ENCODE data around the gene ZNF644. TPM values are rescaled to one million over a fixed set of nuclear protein-coding genes. Genes with fewer than 3 reads are reported as not detected.
"Not testable (repeated sequence)": the region's sequence is repeated elsewhere in the genome, so short reads cannot be mapped to it uniquely, and the experiment has no call there.

Gene ZNF644
- total and polyA plus RNA-seq, 4 donors, result 45.3 to 149 (median 79.3) TPM

GRCh38 chr1:90924982-90925381, 96.9 kb downstream of the ZNF644 start:
- no CpG with 5 or more reads among the region's 4 CpGs for WGBS (ENCODE audit: insufficient coverage)
- H3K27ac ChIP-seq (ENCODE audit: low read depth, low read length), result no peak overlapping the region
- no peaks in the 10 kb centered on the region for H3K4me1 ChIP-seq (ENCODE audit: control insufficient read depth, insufficient read depth, low read length)
- no peaks in the 10 kb centered on the region for H3K36me3 ChIP-seq (ENCODE audit: control insufficient read depth, insufficient read depth, low read length)
- no peaks in the 10 kb centered on the region for H3K27me3 ChIP-seq (ENCODE audit: control insufficient read depth, insufficient read depth, low read length)
- no peaks in the 10 kb centered on the region for H3K9me3 ChIP-seq (ENCODE audit: control insufficient read depth, insufficient read depth, low read length)
- no peak overlapping the region for H3K4me3 ChIP-seq (ENCODE audit: low read depth, low read length)
- no peak for DNase-seq (ENCODE audit: low read depth in 4 of 6, low spot score in 6 of 6)

DNA sequence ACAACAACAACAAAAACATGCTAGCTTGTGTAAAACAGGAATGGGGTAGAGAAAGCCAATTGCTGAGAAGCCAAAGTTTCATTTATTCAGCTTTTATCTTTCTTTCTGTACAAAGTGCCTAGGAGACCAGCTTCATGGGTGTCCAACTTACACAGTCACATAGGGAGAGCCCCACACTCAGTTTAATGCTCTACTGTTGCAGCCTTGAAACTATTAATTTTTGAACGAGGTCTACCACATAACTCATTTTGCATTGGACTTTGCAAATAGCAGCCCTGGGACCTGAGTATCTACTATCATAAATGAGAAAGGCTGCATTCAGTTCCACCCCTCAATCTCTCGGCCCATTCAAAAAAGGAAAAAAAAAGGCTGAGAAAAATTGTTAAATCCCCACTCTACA, 98.8 kb downstream of the ZNF644 start:
- H3K9me3 ChIP-seq (ENCODE audit: control insufficient read depth, insufficient read depth, low read length), result no peaks in the 10 kb centered on the region
- no CpG with 5 or more reads among the region's 2 CpGs for WGBS (ENCODE audit: insufficient coverage)
- H3K4me1 ChIP-seq (ENCODE audit: control insufficient read depth, insufficient read depth, low read length), result no peaks in the 10 kb centered on the region
- no peaks in the 10 kb centered on the region for H3K27me3 ChIP-seq (ENCODE audit: control insufficient read depth, insufficient read depth, low read length)
- H3K4me3 ChIP-seq (ENCODE audit: low read depth, low read length), result no peak overlapping the region
- H3K36me3 ChIP-seq (ENCODE audit: control insufficient read depth, insufficient read depth, low read length), result no peaks in the 10 kb centered on the region
- DNase-seq (ENCODE audit: low read depth in 4 of 6, low spot score in 6 of 6), result no peak
- no peak overlapping the region for H3K27ac ChIP-seq (ENCODE audit: low read depth, low read length)

GRCh38 chr1:90922202-90922601, 99.6 kb downstream of the ZNF644 start:
- no peaks in the 10 kb centered on the region for H3K4me1 ChIP-seq (ENCODE audit: control insufficient read depth, insufficient read depth, low read length)
- H3K4me3 ChIP-seq (ENCODE audit: low read depth, low read length), result no peak overlapping the region
- no peaks in the 10 kb centered on the region for H3K36me3 ChIP-seq (ENCODE audit: control insufficient read depth, insufficient read depth, low read length)
- H3K27me3 ChIP-seq (ENCODE audit: control insufficient read depth, insufficient read depth, low read length), result no peaks in the 10 kb centered on the region
- DNase-seq (ENCODE audit: low read depth in 4 of 6, low spot score in 6 of 6), result no peak
- H3K27ac ChIP-seq (ENCODE audit: low read depth, low read length), result no peak overlapping the region
- no peaks in the 10 kb centered on the region for H3K9me3 ChIP-seq (ENCODE audit: control insufficient read depth, insufficient read depth, low read length)
- WGBS (ENCODE audit: insufficient coverage), result no CpG with 5 or more reads among the region's 3 CpGs

DNA sequence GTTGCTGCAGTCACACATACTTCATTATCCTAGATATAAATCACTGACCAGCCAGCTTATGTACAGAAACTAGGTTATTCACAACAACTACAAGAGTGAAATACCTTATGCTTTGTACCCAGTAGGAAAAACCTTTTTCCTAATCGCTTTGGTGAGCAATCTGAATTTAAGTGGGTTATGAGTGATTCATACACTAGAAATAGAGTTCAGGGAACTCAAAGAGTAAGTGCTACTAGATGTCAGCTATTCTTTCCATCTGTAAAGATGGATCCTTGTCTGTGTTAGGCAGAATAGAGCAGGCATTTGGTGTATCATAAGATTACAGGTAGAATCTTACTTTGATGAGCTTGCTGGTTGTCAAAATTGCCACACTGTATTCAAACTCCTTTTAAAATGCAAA, 101.9 kb downstream of the ZNF644 start:
- no peak overlapping the region for H3K27ac ChIP-seq (ENCODE audit: low read depth, low read length)
- H3K36me3 ChIP-seq (ENCODE audit: control insufficient read depth, insufficient read depth, low read length), result no peaks in the 10 kb centered on the region
- WGBS (ENCODE audit: insufficient coverage), result no CpG with 5 or more reads among the region's 1 CpG
- no peaks in the 10 kb centered on the region for H3K4me1 ChIP-seq (ENCODE audit: control insufficient read depth, insufficient read depth, low read length)
- H3K4me3 ChIP-seq (ENCODE audit: low read depth, low read length), result no peak overlapping the region
- H3K9me3 ChIP-seq (ENCODE audit: control insufficient read depth, insufficient read depth, low read length), result no peaks in the 10 kb centered on the region
- DNase-seq (ENCODE audit: low read depth in 4 of 6, low spot score in 6 of 6), result no peak
- no peaks in the 10 kb centered on the region for H3K27me3 ChIP-seq (ENCODE audit: control insufficient read depth, insufficient read depth, low read length)

GRCh38 chr1:90919190-90919719, 102.6 kb downstream of the ZNF644 start:
- no peaks in the 10 kb centered on the region for H3K9me3 ChIP-seq (ENCODE audit: control insufficient read depth, insufficient read depth, low read length)
- H3K27ac ChIP-seq (ENCODE audit: low read depth, low read length), result no peak overlapping the region
- no CpG with 5 or more reads among the region's 1 CpG for WGBS (ENCODE audit: insufficient coverage)
- H3K4me1 ChIP-seq (ENCODE audit: control insufficient read depth, insufficient read depth, low read length), result no peaks in the 10 kb centered on the region
- no peaks in the 10 kb centered on the region for H3K27me3 ChIP-seq (ENCODE audit: control insufficient read depth, insufficient read depth, low read length)
- H3K4me3 ChIP-seq (ENCODE audit: low read depth, low read length), result no peak overlapping the region
- DNase-seq (ENCODE audit: low read depth in 4 of 6, low spot score in 6 of 6), result no peak
- no peaks in the 10 kb centered on the region for H3K36me3 ChIP-seq (ENCODE audit: control insufficient read depth, insufficient read depth, low read length)

- no peaks in the 10 kb centered on the region for H3K36me3 ChIP-seq (ENCODE audit: control insufficient read depth, insufficient read depth, low read length)
- no peak overlapping the region for H3K4me3 ChIP-seq (ENCODE audit: low read depth, low read length)
- H3K9me3 ChIP-seq (ENCODE audit: control insufficient read depth, insufficient read depth, low read length), result no peaks in the 10 kb centered on the region
- DNase-seq (ENCODE audit: low read depth in 4 of 6, low spot score in 6 of 6), result no peak
- WGBS (ENCODE audit: insufficient coverage), result no CpG with 5 or more reads among the region's 1 CpG
- no peak overlapping the region for H3K27ac ChIP-seq (ENCODE audit: low read depth, low read length)
- no peaks in the 10 kb centered on the region for H3K27me3 ChIP-seq (ENCODE audit: control insufficient read depth, insufficient read depth, low read length)
- no peaks in the 10 kb centered on the region for H3K4me1 ChIP-seq (ENCODE audit: control insufficient read depth, insufficient read depth, low read length)
Measured at GRCh38 chr1:90911353-90911752, 110.5 kb downstream of the ZNF644 start.

GRCh38 chr1:90902672-90903071, 119.2 kb downstream of the ZNF644 start:
- Histone ChIP-seq H3K4me1 (ENCODE audit: control insufficient read depth, insufficient read depth, low read length) (no peaks in the 10 kb centered on the region), H3K4me3 (ENCODE audit: low read depth, low read length) (no peak overlapping the region), H3K36me3 (ENCODE audit: control insufficient read depth, insufficient read depth, low read length) (no peaks in the 10 kb centered on the region), H3K27ac (ENCODE audit: low read depth, low read length) (no peak overlapping the region), H3K27me3 (ENCODE audit: control insufficient read depth, insufficient read depth, low read length) (no peaks in the 10 kb centered on the region), H3K9me3 (ENCODE audit: control insufficient read depth, insufficient read depth, low read length) (no peaks in the 10 kb centered on the region)
- DNase-seq (ENCODE audit: low read depth in 4 of 6, low spot score in 6 of 6), result no peak

- WGBS (ENCODE audit: insufficient coverage), result no CpG with 5 or more reads among the region's 3 CpGs
- Histone ChIP-seq H3K27ac (ENCODE audit: low read depth, low read length) (no peak overlapping the region), H3K4me3 (ENCODE audit: low read depth, low read length) (no peak overlapping the region), H3K9me3 (ENCODE audit: control insufficient read depth, insufficient read depth, low read length) (no peaks in the 10 kb centered on the region), H3K4me1 (ENCODE audit: control insufficient read depth, insufficient read depth, low read length) (no peaks in the 10 kb centered on the region), H3K27me3 (ENCODE audit: control insufficient read depth, insufficient read depth, low read length) (no peaks in the 10 kb centered on the region), H3K36me3 (ENCODE audit: control insufficient read depth, insufficient read depth, low read length) (no peaks in the 10 kb centered on the region)
- no peak for DNase-seq (ENCODE audit: low read depth in 4 of 6, low spot score in 6 of 6)
Measured at GRCh38 chr1:90899263-90899662, 122.6 kb downstream of the ZNF644 start.

- WGBS (ENCODE audit: insufficient coverage), result 97% methylated on average over 24 of the region's 38 CpGs
- H3K9me3 ChIP-seq (ENCODE audit: control insufficient read depth, insufficient read depth, low read length); H3K27me3 ChIP-seq (ENCODE audit: control insufficient read depth, insufficient read depth, low read length); DNase-seq (ENCODE audit: low read depth in 4 of 6, low spot score in 6 of 6); H3K4me1 ChIP-seq (ENCODE audit: control insufficient read depth, insufficient read depth, low read length); H3K4me3 ChIP-seq (ENCODE audit: low read depth, low read length); H3K27ac ChIP-seq (ENCODE audit: low read depth, low read length); H3K36me3 ChIP-seq (ENCODE audit: control insufficient read depth, insufficient read depth, low read length): not testable (repeated sequence)
Measured at GRCh38 chr1:90893679-90894078, 128.2 kb downstream of the ZNF644 start.

DNA sequence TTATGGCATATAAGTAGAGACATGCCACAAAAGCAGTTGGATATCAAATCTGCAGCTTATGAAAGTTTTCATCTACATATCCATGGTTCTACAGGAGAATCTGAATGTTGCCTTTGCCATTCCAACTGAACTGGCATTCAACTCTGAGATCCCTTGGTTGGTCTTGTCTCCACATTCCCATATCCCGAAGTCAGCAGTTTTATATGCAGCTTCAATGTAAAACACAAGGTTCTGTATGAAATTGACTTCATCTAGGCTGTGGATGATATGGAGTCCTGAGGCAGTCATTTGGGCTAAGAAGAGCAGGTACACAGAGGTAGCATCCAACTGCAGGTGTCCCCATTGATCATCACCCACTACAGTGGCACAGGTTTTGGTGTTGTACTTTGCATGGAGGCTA, 129.0 kb downstream of the ZNF644 start:
- H3K4me1 ChIP-seq (ENCODE audit: control insufficient read depth, insufficient read depth, low read length); H3K9me3 ChIP-seq (ENCODE audit: control insufficient read depth, insufficient read depth, low read length): not testable (repeated sequence)
- no CpG with 5 or more reads among the region's 1 CpG for WGBS (ENCODE audit: insufficient coverage)

More for the DNA sequence above, 129.0 kb downstream of the ZNF644 start:
- not testable (repeated sequence) for H3K4me3 ChIP-seq (ENCODE audit: low read depth, low read length); H3K27me3 ChIP-seq (ENCODE audit: control insufficient read depth, insufficient read depth, low read length); DNase-seq (ENCODE audit: low read depth in 4 of 6, low spot score in 6 of 6); H3K36me3 ChIP-seq (ENCODE audit: control insufficient read depth, insufficient read depth, low read length); H3K27ac ChIP-seq (ENCODE audit: low read depth, low read length)
